Activated T-cell treated with anti-CD3 and anti-CD28 coated beads, Interleukin-2, amount 50 U/mL, for 4 hours (primary cell): ENCODE data around the gene ZSWIM6. TPM values are rescaled to one million over a fixed set of nuclear protein-coding genes. Genes with fewer than 3 reads are reported as not detected.

Experiments used
- ATAC-seq, 2 donors: fragments of 200-7000 bp; cut with Tn5 transposase; one replicate each; pipeline ENCODE4 v1.10.0; 2021
- DNase-seq: peaks from one replicate; pipeline ENCODE4 v3.0.0-alpha.2; 2020
- H3K27me3 Mint-ChIP-seq: one replicate; pipeline ENCODE4 v1.8.0; 2021; ENCODE audit warnings: low read depth, mixed read lengths
- H3K36me3 Mint-ChIP-seq: one replicate; pipeline ENCODE4 v1.8.0; 2022; ENCODE audit warnings: mixed read lengths; ENCODE audit not compliant: insufficient read depth
- H3K4me1 Mint-ChIP-seq: one replicate; pipeline ENCODE4 v1.8.0; 2021; ENCODE audit warnings: low read depth, mixed read lengths
- H3K4me3 Mint-ChIP-seq: one replicate; pipeline ENCODE4 v1.8.0; 2021; ENCODE audit warnings: mild to moderate bottlenecking, moderate library complexity, mixed read lengths
- H3K9me3 Mint-ChIP-seq: one replicate; pipeline ENCODE4 v1.8.0; 2021; ENCODE audit warnings: mixed read lengths
- total RNA-seq, 3 donors: library from RNA; stranded (reverse); gene quantifications; one replicate each; pipeline ENCODE4 v1.2.1, GENCODE V29; 2021

ZSWIM6 gene
- total RNA-seq, 3 donors from 2014 or later: 5.4 to 6.9 (median 5.8) TPM

- Mint-ChIP-seq H3K27me3 (no peaks in the 10 kb centered on the region), H3K9me3 (no peaks in the 10 kb centered on the region), H3K4me3 (no peak overlapping the region), H3K4me1 (no peaks in the 10 kb centered on the region), H3K36me3 (peaks cover 30% of the 10 kb centered on the region)
- DNase-seq: no peak
- ATAC-seq: no peak
Observed at GRCh38 chr5:61525512-61526206, 193.6 kb downstream of the ZSWIM6 start.

GRCh38 chr5:61526207-61526519 lies 194.1 kb downstream of the ZSWIM6 start:
- Mint-ChIP-seq H3K9me3 (no peaks in the 10 kb centered on the region), H3K4me1 (no peaks in the 10 kb centered on the region), H3K27me3 (no peaks in the 10 kb centered on the region), H3K4me3 (no peak overlapping the region), H3K36me3 (peaks cover 34% of the 10 kb centered on the region)
- ATAC-seq (no peak), DNase-seq (no peak)

- Mint-ChIP-seq H3K9me3 (peaks cover 8% of the 10 kb centered on the region), H3K4me1 (peaks cover 11% of the 10 kb centered on the region), H3K4me3 (no peak overlapping the region), H3K27me3 (no peaks in the 10 kb centered on the region), H3K36me3 (peaks cover 41% of the 10 kb centered on the region)
- DNase-seq: no peak
- no peak for ATAC-seq
Observed at GRCh38 chr5:61532983-61533382, 200.9 kb downstream of the ZSWIM6 start.

- ATAC-seq: peak; percentile 48 to 74
- H3K4me1 Mint-ChIP-seq: peaks cover 11% of the 10 kb centered on the region
- no peak for DNase-seq
- peaks cover 8% of the 10 kb centered on the region for H3K9me3 Mint-ChIP-seq
- H3K36me3 Mint-ChIP-seq: peaks cover 57% of the 10 kb centered on the region
- H3K4me3 Mint-ChIP-seq: no peak overlapping the region
- no peaks in the 10 kb centered on the region for H3K27me3 Mint-ChIP-seq
Observed at GRCh38 chr5:61534481-61535267, 202.6 kb downstream of the ZSWIM6 start.

GRCh38 chr5:61535828-61536227 lies 203.8 kb downstream of the ZSWIM6 start:
- ATAC-seq (no peak), DNase-seq (no peak)
- Mint-ChIP-seq H3K27me3 (no peaks in the 10 kb centered on the region), H3K36me3 (peaks cover 57% of the 10 kb centered on the region), H3K4me1 (peaks cover 11% of the 10 kb centered on the region), H3K4me3 (no peak overlapping the region), H3K9me3 (peaks cover 8% of the 10 kb centered on the region)

- Mint-ChIP-seq H3K9me3 (peaks cover 8% of the 10 kb centered on the region), H3K36me3 (peaks cover 56% of the 10 kb centered on the region), H3K4me3 (no peak overlapping the region), H3K4me1 (peaks cover 11% of the 10 kb centered on the region), H3K27me3 (no peaks in the 10 kb centered on the region)
- DNase-seq (no peak), ATAC-seq (no peak)
Observed at GRCh38 chr5:61536922-61537321, 204.9 kb downstream of the ZSWIM6 start.

GRCh38 chr5:61538722-61539501 lies 206.9 kb downstream of the ZSWIM6 start:
- Mint-ChIP-seq H3K4me3 (no peak overlapping the region), H3K36me3 (peaks cover 62% of the 10 kb centered on the region)

GRCh38 chr5:61549530-61549929 lies 217.5 kb downstream of the ZSWIM6 start:
- no peak for DNase-seq
- Mint-ChIP-seq H3K36me3 (peaks cover 14% of the 10 kb centered on the region), H3K4me3 (no peak overlapping the region)

More at GRCh38 chr5:61538722-61539501, 206.9 kb downstream of the ZSWIM6 start:
- ATAC-seq (no peak), DNase-seq (no peak)
- peaks cover 5% of the 10 kb centered on the region for H3K4me1 Mint-ChIP-seq
- H3K9me3 Mint-ChIP-seq: peaks cover 3% of the 10 kb centered on the region
- H3K27me3 Mint-ChIP-seq: no peaks in the 10 kb centered on the region

GRCh38 chr5:61551637-61552313 lies 219.7 kb downstream of the ZSWIM6 start:
- H3K27me3 Mint-ChIP-seq: no peaks in the 10 kb centered on the region
- H3K9me3 Mint-ChIP-seq: no peaks in the 10 kb centered on the region
- peaks cover 5% of the 10 kb centered on the region for H3K36me3 Mint-ChIP-seq
- H3K4me1 Mint-ChIP-seq: no peaks in the 10 kb centered on the region
- ATAC-seq (no peak), DNase-seq (no peak)
- no peak overlapping the region for H3K4me3 Mint-ChIP-seq

More at GRCh38 chr5:61549530-61549929, 217.5 kb downstream of the ZSWIM6 start:
- no peak for ATAC-seq
- Mint-ChIP-seq H3K9me3 (no peaks in the 10 kb centered on the region), H3K4me1 (no peaks in the 10 kb centered on the region), H3K27me3 (no peaks in the 10 kb centered on the region)

GRCh38 chr5:61559146-61559545 lies 227.1 kb downstream of the ZSWIM6 start:
- ATAC-seq (no peak), DNase-seq (no peak)
- no peaks in the 10 kb centered on the region for H3K36me3 Mint-ChIP-seq
- no peaks in the 10 kb centered on the region for H3K27me3 Mint-ChIP-seq
- H3K9me3 Mint-ChIP-seq: no peaks in the 10 kb centered on the region
- no peaks in the 10 kb centered on the region for H3K4me1 Mint-ChIP-seq
- H3K4me3 Mint-ChIP-seq: no peak overlapping the region

GRCh38 chr5:61559722-61560121 lies 227.7 kb downstream of the ZSWIM6 start:
- no peak overlapping the region for H3K4me3 Mint-ChIP-seq
- no peaks in the 10 kb centered on the region for H3K36me3 Mint-ChIP-seq
- H3K9me3 Mint-ChIP-seq: no peaks in the 10 kb centered on the region
- ATAC-seq: no peak
- H3K4me1 Mint-ChIP-seq: no peaks in the 10 kb centered on the region
- DNase-seq: no peak
- H3K27me3 Mint-ChIP-seq: no peaks in the 10 kb centered on the region

- H3K9me3 Mint-ChIP-seq: no peaks in the 10 kb centered on the region
Observed at GRCh38 chr5:61563401-61563800, 231.3 kb downstream of the ZSWIM6 start.

GRCh38 chr5:61567337-61567736 lies 235.3 kb downstream of the ZSWIM6 start:
- Mint-ChIP-seq H3K9me3 (no peaks in the 10 kb centered on the region), H3K36me3 (no peaks in the 10 kb centered on the region), H3K4me3 (no peak overlapping the region), H3K4me1 (no peaks in the 10 kb centered on the region), H3K27me3 (no peaks in the 10 kb centered on the region)
- no peak for ATAC-seq
- no peak for DNase-seq

More at GRCh38 chr5:61563401-61563800, 231.3 kb downstream of the ZSWIM6 start:
- Mint-ChIP-seq H3K27me3 (no peaks in the 10 kb centered on the region), H3K36me3 (no peaks in the 10 kb centered on the region), H3K4me1 (no peaks in the 10 kb centered on the region), H3K4me3 (no peak overlapping the region)
- ATAC-seq: no peak
- DNase-seq: no peak

- H3K4me3 Mint-ChIP-seq: no peak overlapping the region
- no peaks in the 10 kb centered on the region for H3K9me3 Mint-ChIP-seq
- H3K4me1 Mint-ChIP-seq: no peaks in the 10 kb centered on the region
- no peak for ATAC-seq
- no peaks in the 10 kb centered on the region for H3K27me3 Mint-ChIP-seq
- DNase-seq: no peak
- H3K36me3 Mint-ChIP-seq: no peaks in the 10 kb centered on the region
Observed at GRCh38 chr5:61569353-61569752, 237.3 kb downstream of the ZSWIM6 start.
